ENCODE data around the gene ATG101. TPM values are rescaled to one million over a fixed set of nuclear protein-coding genes. Genes with fewer than 3 reads are reported as not detected.
A peak's percentile ranks its signal among the peaks of the same experiment; 100 is the strongest.

The ATG101 gene
- total and polyA plus RNA-seq, 9 of the 15 experiments (the other 6 are each of a cell fraction or from before 2014, with no cell fraction given): 2.9 to 52.4 (median 29.7) TPM

DNA sequence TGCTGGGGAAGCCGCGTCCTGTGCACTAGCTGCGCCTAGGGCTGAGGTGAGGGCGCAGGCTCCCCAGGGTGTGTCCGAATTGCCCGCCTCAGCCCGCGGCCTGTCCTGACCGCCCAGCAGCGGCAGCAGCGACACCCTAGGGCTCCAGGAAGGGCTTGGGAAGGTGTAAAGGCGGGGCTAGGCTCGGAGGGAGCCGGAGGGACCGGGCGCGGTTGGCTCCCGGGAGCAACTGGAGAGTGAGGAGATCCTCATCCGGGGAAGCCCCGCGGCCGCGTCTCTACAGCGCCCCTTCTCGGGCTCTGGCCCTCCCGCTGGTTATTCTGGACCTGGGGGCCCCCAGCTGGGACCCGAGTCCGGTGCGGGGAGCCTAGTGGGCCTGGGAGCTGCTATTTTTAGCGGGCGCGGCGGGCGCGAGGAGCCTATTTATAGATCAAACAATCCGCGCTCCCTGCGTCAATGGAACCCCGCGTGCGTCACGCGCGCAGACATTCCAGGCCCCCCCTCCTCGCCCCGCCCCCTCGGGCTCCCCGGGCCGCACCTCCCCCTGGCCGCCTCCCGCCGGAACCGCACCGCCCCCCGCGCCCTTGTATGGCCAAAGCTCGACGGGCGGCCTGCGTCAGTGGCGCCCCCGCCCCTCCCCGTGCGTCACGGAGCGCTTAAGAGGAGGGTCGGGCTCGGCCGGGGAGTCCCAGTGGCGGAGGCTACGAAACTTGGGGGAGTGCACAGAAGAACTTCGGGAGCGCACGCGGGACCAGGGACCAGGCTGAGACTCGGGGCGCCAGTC is 18.8 kb upstream of the ATG101 start, which contains the start of gene NR4A1 (continued):
- TF ChIP-seq CEBPG (CRISPR knock-in tag; IDR thresholded peaks at IDR 0.05): no peak
- no peak for TF ChIP-seq CEBPG (tag; conservative IDR thresholded peaks at IDR 0.05 in 1 of 2, IDR thresholded peaks at IDR 0.05 in 1 of 2)
- TF ChIP-seq ZNF134 (CRISPR knock-in tag; conservative IDR thresholded peaks at IDR 0.05): peak; percentile 90
- TF ChIP-seq NR2F6 (CRISPR knock-in tag; IDR thresholded peaks at IDR 0.05): no peak
- no peak for TF ChIP-seq NFXL1 (CRISPR knock-in tag; IDR thresholded peaks at IDR 0.05)
- TF ChIP-seq TEAD1 (CRISPR knock-in tag; IDR thresholded peaks at IDR 0.05): peak; percentile 81 to 87
- TF ChIP-seq, protein P1, sequence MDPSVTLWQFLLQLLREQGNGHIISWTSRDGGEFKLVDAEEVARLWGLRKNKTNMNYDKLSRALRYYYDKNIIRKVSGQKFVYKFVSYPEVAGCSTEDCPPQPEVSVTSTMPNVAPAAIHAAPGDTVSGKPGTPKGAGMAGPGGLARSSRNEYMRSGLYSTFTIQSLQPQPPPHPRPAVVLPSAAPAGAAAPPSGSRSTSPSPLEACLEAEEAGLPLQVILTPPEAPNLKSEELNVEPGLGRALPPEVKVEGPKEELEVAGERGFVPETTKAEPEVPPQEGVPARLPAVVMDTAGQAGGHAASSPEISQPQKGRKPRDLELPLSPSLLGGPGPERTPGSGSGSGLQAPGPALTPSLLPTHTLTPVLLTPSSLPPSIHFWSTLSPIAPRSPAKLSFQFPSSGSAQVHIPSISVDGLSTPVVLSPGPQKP (CRISPR knock-in tag; IDR thresholded peaks at IDR 0.05): peak; percentile 97
- no peak for TF ChIP-seq ZNF407 (IDR thresholded peaks at IDR 0.05; ENCODE audit: low read depth)
- TF ChIP-seq FOXM1 (IDR thresholded peaks at IDR 0.05; ENCODE audit: low read depth): no peak
- TF ChIP-seq FOXM1 (CRISPR knock-in tag; IDR thresholded peaks at IDR 0.05; ENCODE audit: low read depth): peak; percentile 27; the same call in 1 of the 2 replicates
- peak; percentile 83 for TF ChIP-seq SMAD4 (CRISPR knock-in tag; conservative IDR thresholded peaks at IDR 0.05)
- peak; percentile 86 for TF ChIP-seq RBFOX2 (IDR thresholded peaks at IDR 0.05; ENCODE audit: low read depth, low read length)
- no peak for TF ChIP-seq PPARD (CRISPR knock-in tag; IDR thresholded peaks at IDR 0.05)
- TF ChIP-seq CSDE1 (IDR thresholded peaks at IDR 0.05): no peak
- peak; percentile 57; the same call in 1 of the 2 replicates for TF ChIP-seq TEAD4 (IDR thresholded peaks at IDR 0.05; ENCODE audit: low read length)
- TF ChIP-seq TEAD4 (CRISPR knock-in tag; IDR thresholded peaks at IDR 0.05; ENCODE audit: borderline replicate concordance): no peak
- TF ChIP-seq HDAC3 (IDR thresholded peaks at IDR 0.05; ENCODE audit: borderline replicate concordance, partially characterized antibody): peak; percentile 76
- TF ChIP-seq HMGN3 (IDR thresholded peaks at IDR 0.05; ENCODE audit: borderline replicate concordance, extremely low read depth, insufficient read length, low read depth, low read length): peak; percentile 50
- TF ChIP-seq TOE1 (IDR thresholded peaks at IDR 0.05; ENCODE audit: borderline replicate concordance): peak; percentile 51; the same call in 1 of the 2 replicates
- TF ChIP-seq TOE1 (CRISPR knock-in tag; IDR thresholded peaks at IDR 0.05; ENCODE audit: borderline replicate concordance, low read depth): no peak

Data from K562 (cell line).